HL-60 (cell line): ENCODE results near the gene HSPBAP1.
"Not testable (repeated sequence)": the region's sequence is repeated elsewhere in the genome, so short reads cannot be mapped to it uniquely, and the experiment has no call there.

ENCODE experiments used
- DNase-seq, 2 experiments: peaks; one replicate each; pipeline ENCODE4 v3.0.0-alpha.2; 2010 to 2020; ENCODE audit warnings: low read depth in 1 of 2, low spot score in 1 of 2
- H3K27ac ChIP-seq: fragments of 250-450 bp; sonication (Bioruptor Pico); replicated peaks from 2 replicates; pipeline ENCODE4 v1.5.1; 2020; ENCODE audit warnings: mild to moderate bottlenecking, moderate library complexity
- H3K27me3 ChIP-seq: fragments of 250-450 bp; sonication (Bioruptor Pico); 2 replicates; pipeline ENCODE4 v1.5.1; 2021; ENCODE audit warnings: mild to moderate bottlenecking, moderate library complexity; ENCODE audit not compliant: insufficient read depth, poor library complexity, severe bottlenecking
- H3K4me3 ChIP-seq: replicated peaks from 2 replicates; pipeline ENCODE4 v1.5.1; 2011; ENCODE audit warnings: mild to moderate bottlenecking, control low read depth, low read length; ENCODE audit not compliant: insufficient read depth
- CTCF ChIP-seq: IDR thresholded peaks from one replicate; pipeline ENCODE4 v1.5.1; 2011; ENCODE audit warnings: low read length, control low read depth, inconsistent platforms; ENCODE audit not compliant: insufficient read depth
- GABPA ChIP-seq: IDR thresholded peaks from 2 replicates; pipeline ENCODE4 v1.6.1; 2012; ENCODE audit warnings: low read depth
- POLR2AphosphoS5 ChIP-seq: IDR thresholded peaks from 2 replicates; pipeline ENCODE4 v1.6.1; 2012; ENCODE audit warnings: low read depth
- REST ChIP-seq: IDR thresholded peaks from 2 replicates; pipeline ENCODE4 v1.6.1; 2012; ENCODE audit warnings: low read depth; ENCODE audit not compliant: insufficient replicate concordance
- SPI1 ChIP-seq: IDR thresholded peaks from 2 replicates; pipeline ENCODE4 v1.6.1; 2012; ENCODE audit warnings: low read depth, mild to moderate bottlenecking, borderline replicate concordance

HSPBAP1 gene

GRCh38 chr3:122742234-122742633 lies 51.4 kb downstream of the HSPBAP1 start:
- DNase-seq: no peak
- Histone ChIP-seq H3K4me3 (no peak overlapping the region), H3K27ac (no peak overlapping the region), H3K27me3 (no peaks in the 10 kb centered on the region)
- TF ChIP-seq GABPA: no peak
- no peak for TF ChIP-seq SPI1
- no peak for TF ChIP-seq POLR2AphosphoS5
- no peak for TF ChIP-seq CTCF
- no peak for TF ChIP-seq REST

- Histone ChIP-seq H3K27ac (no peak overlapping the region), H3K4me3 (no peak overlapping the region), H3K27me3 (no peaks in the 10 kb centered on the region)
- DNase-seq: no peak
- TF ChIP-seq SPI1 (no peak), REST (no peak), CTCF (no peak), GABPA (no peak), POLR2AphosphoS5 (no peak)
Observed at GRCh38 chr3:122739172-122739571, 54.5 kb downstream of the HSPBAP1 start.

- H3K27ac ChIP-seq, H3K27me3 ChIP-seq, H3K4me3 ChIP-seq, DNase-seq: not testable (repeated sequence)
Observed at GRCh38 chr3:122732682-122733525, 60.7 kb downstream of the HSPBAP1 start.

- DNase-seq: no peak
- H3K4me3 ChIP-seq: no peak overlapping the region
- no peak overlapping the region for H3K27ac ChIP-seq
- no peak for TF ChIP-seq SPI1
- TF ChIP-seq GABPA: no peak
- no peak for TF ChIP-seq POLR2AphosphoS5
- no peak for TF ChIP-seq CTCF
- no peak for TF ChIP-seq REST
- H3K27me3 ChIP-seq: no peaks in the 10 kb centered on the region
Observed at GRCh38 chr3:122730240-122730639, 63.4 kb downstream of the HSPBAP1 start.
